Measurements from ENCODE around the gene DPP7. TPM values are rescaled to one million over a fixed set of nuclear protein-coding genes. Genes with fewer than 3 reads are reported as not detected.

Gene DPP7
- total and polyA plus RNA-seq, 3 donors from 2014 or later, result 207 to 242 (median 215) TPM

- no peak for TF ChIP-seq POLR2A (IDR thresholded peaks at IDR 0.05)
- TF ChIP-seq CTCF (IDR thresholded peaks at IDR 0.05), result peak; percentile 69 to 80 (median 72)
- H3K27ac ChIP-seq, result no peak overlapping the region
- intact Hi-C loops (cut with DNase I; ENCODE audit: low total_unique reads), result no loop called here
- H3K36me3 ChIP-seq (ENCODE audit: low read depth, missing control alignments), result no peaks in the 10 kb centered on the region
- H3K4me3 ChIP-seq, result no peak overlapping the region
- no peaks in the 10 kb centered on the region for H3K27me3 ChIP-seq
- DNase-seq, result peak; percentile 82
- peaks cover 12% of the 10 kb centered on the region for H3K4me1 ChIP-seq
- H3K9me3 ChIP-seq, result no peaks in the 10 kb centered on the region
- 63 to 76% methylated on average over 9 to 12 of the region's 12 CpGs for WGBS, 2 donors
Measured at GRCh38 chr9:137067860-137068538, 46.5 kb downstream of the DPP7 start.

GRCh38 chr9:137066096-137066861 is 48.3 kb downstream of the DPP7 start:
- intact Hi-C loops (cut with DNase I; ENCODE audit: low total_unique reads), result no loop called here
- no peak for DNase-seq
- H3K4me1 ChIP-seq, result peaks cover 10% of the 10 kb centered on the region
- no peaks in the 10 kb centered on the region for H3K9me3 ChIP-seq
- H3K36me3 ChIP-seq (ENCODE audit: low read depth, missing control alignments), result no peaks in the 10 kb centered on the region
- WGBS, 2 donors, result 87 to 93% methylated on average over 10 to 26 of the region's 26 CpGs
- H3K27ac ChIP-seq, result no peak overlapping the region
- H3K4me3 ChIP-seq, result no peak overlapping the region
- TF ChIP-seq POLR2A (IDR thresholded peaks at IDR 0.05), result no peak
- no peak for TF ChIP-seq CTCF (IDR thresholded peaks at IDR 0.05)
- no peaks in the 10 kb centered on the region for H3K27me3 ChIP-seq

- H3K4me3 ChIP-seq, result no peak overlapping the region
- TF ChIP-seq POLR2A (IDR thresholded peaks at IDR 0.05) (no peak), CTCF (IDR thresholded peaks at IDR 0.05) (no peak)
- intact Hi-C loops (cut with DNase I; ENCODE audit: low total_unique reads), result no loop called here
- no peaks in the 10 kb centered on the region for H3K27me3 ChIP-seq
- H3K4me1 ChIP-seq, result peaks cover 4% of the 10 kb centered on the region
- no peak for DNase-seq
- 93 to 95% methylated on average over 15 to 23 of the region's 23 CpGs for WGBS, 2 donors
- no peak overlapping the region for H3K27ac ChIP-seq
- no peaks in the 10 kb centered on the region for H3K9me3 ChIP-seq
- H3K36me3 ChIP-seq (ENCODE audit: low read depth, missing control alignments), result no peaks in the 10 kb centered on the region
Measured at GRCh38 chr9:137065336-137065967, 49.1 kb downstream of the DPP7 start.

- no peaks in the 10 kb centered on the region for H3K27me3 ChIP-seq
- H3K4me3 ChIP-seq, result no peak overlapping the region
- no peaks in the 10 kb centered on the region for H3K36me3 ChIP-seq (ENCODE audit: low read depth, missing control alignments)
- peaks cover 4% of the 10 kb centered on the region for H3K4me1 ChIP-seq
- WGBS, 2 donors, result 84% methylated on average over 12 of the region's 12 CpGs; no CpG with 5 or more reads in 1 of the 2 donors
- H3K27ac ChIP-seq, result no peak overlapping the region
- TF ChIP-seq POLR2A (IDR thresholded peaks at IDR 0.05) (no peak), CTCF (IDR thresholded peaks at IDR 0.05) (no peak)
- no peak for DNase-seq
- intact Hi-C loops (cut with DNase I; ENCODE audit: low total_unique reads), result no loop called here
- no peaks in the 10 kb centered on the region for H3K9me3 ChIP-seq
Measured at GRCh38 chr9:137064880-137065164, 49.7 kb downstream of the DPP7 start.
